H1 (cell line): ENCODE results near the gene GRIA3.

ENCODE experiments used
- CTCF ChIP-seq, 3 experiments: IDR thresholded peaks; 1 replicate in 2 of 3; 2 replicates in 1 of 3; pipeline versions ENCODE4 v1.5.1 to v1.6.1; 2011; ENCODE audit warnings: low read length in 3 of 3, mild to moderate bottlenecking in 3 of 3, inconsistent platforms in 2 of 3, low read depth in 1 of 3, moderate library complexity in 1 of 3; ENCODE audit not compliant: insufficient read depth in 1 of 3; ENCODE audit errors: control extremely low read depth in 1 of 3
- EZH2 ChIP-seq: fragments of 200-600 bp; sonication (generic); IDR thresholded peaks from 2 replicates; pipeline ENCODE4 v1.7.1; 2012; ENCODE audit warnings: low read depth, mild to moderate bottlenecking, moderate library complexity, low read length, inconsistent platforms; ENCODE audit not compliant: severe bottlenecking
- POLR2A ChIP-seq, 2 experiments: IDR thresholded peaks; 1 replicate in 1 of 2; 2 replicates in 1 of 2; pipeline ENCODE4 v1.6.1; 2011; ENCODE audit warnings: low read depth in 2 of 2, low read length in 2 of 2, mild to moderate bottlenecking in 2 of 2; ENCODE audit errors: control extremely low read depth in 1 of 2
- SIN3A ChIP-seq, 2 experiments: IDR thresholded peaks in 1 of 2; conservative IDR thresholded peaks in 1 of 2; 2 replicates each; pipeline ENCODE4 v1.6.1; 2011 to 2012; ENCODE audit warnings: low read length in 2 of 2, improper control_type of control experiment in 1 of 2, low read depth in 1 of 2, mild to moderate bottlenecking in 1 of 2

GRCh38 chrX:123399709-123400108 is 215.6 kb downstream of the GRIA3 start:
- TF ChIP-seq CTCF (IDR thresholded peaks at IDR 0.05; ENCODE audit: control extremely low read depth in 1 of 3, insufficient read depth in 1 of 3, low read depth in 1 of 3, low read length in 3 of 3), result no peak
- no peak for TF ChIP-seq SIN3A (conservative IDR thresholded peaks at IDR 0.05 in 1 of 2, IDR thresholded peaks at IDR 0.05 in 1 of 2; ENCODE audit: low read depth in 1 of 2, low read length in 2 of 2)
- TF ChIP-seq EZH2, result no peak
- no peak for TF ChIP-seq POLR2A (IDR thresholded peaks at IDR 0.05; ENCODE audit: control extremely low read depth in 1 of 2, low read depth in 2 of 2, low read length in 2 of 2)
